Natural killer cell treated with Interleukin-12 subunit alpha and Interleukin-12 subunit beta and Interleukin-15 and Interleukin-18, amount 100 ng/mL, for 72 hours (primary cell): ENCODE results near the gene FMN1. TPM values are rescaled to one million over a fixed set of nuclear protein-coding genes. Genes with fewer than 3 reads are reported as not detected.

ENCODE experiments used
- ATAC-seq, 2 donors: fragments of 150-1000 bp; cut with Tn5 transposase in 1 of 2; sonication (Bioruptor Pico), chemical (Tn5 transposase) in 1 of 2; 2 replicates each; pipeline ENCODE4 v1.10.0; 2021
- DNase-seq: peaks from one replicate; pipeline ENCODE4 v3.0.0; 2022; ENCODE audit warnings: low spot score
- H3K27ac Mint-ChIP-seq, 2 donors: 1 replicate in 1 of 2; 2 replicates in 1 of 2; pipeline ENCODE4 v1.8.0; 2022; ENCODE audit warnings: mixed read lengths in 2 of 2, mild to moderate bottlenecking in 1 of 2, moderate library complexity in 1 of 2
- H3K27me3 Mint-ChIP-seq, 2 donors: 1 replicate in 1 of 2; 2 replicates in 1 of 2; pipeline ENCODE4 v1.8.0; 2022; ENCODE audit warnings: mixed read lengths in 2 of 2
- H3K36me3 Mint-ChIP-seq: one replicate; pipeline ENCODE4 v1.8.0; 2022; ENCODE audit warnings: mixed read lengths
- H3K4me1 Mint-ChIP-seq, 2 donors: 1 replicate in 1 of 2; 2 replicates in 1 of 2; pipeline ENCODE4 v1.8.0; 2022; ENCODE audit warnings: low read depth in 2 of 2, mixed read lengths in 2 of 2, mild to moderate bottlenecking in 1 of 2
- H3K4me3 Mint-ChIP-seq: one replicate; pipeline ENCODE4 v1.8.0; 2022; ENCODE audit warnings: mixed read lengths
- H3K9me3 Mint-ChIP-seq: 2 replicates; pipeline ENCODE4 v1.8.0; 2022; ENCODE audit warnings: mixed read lengths
- total RNA-seq, 2 donors: library from RNA; stranded (reverse); gene quantifications; one replicate each; pipeline ENCODE4 v1.2.3, GENCODE V29; 2022

The FMN1 gene
- 1 to 10 TPM in 1 of 2 donors, under 1 TPM in 1; 0.55 to 2.6 TPM for total RNA-seq

DNA sequence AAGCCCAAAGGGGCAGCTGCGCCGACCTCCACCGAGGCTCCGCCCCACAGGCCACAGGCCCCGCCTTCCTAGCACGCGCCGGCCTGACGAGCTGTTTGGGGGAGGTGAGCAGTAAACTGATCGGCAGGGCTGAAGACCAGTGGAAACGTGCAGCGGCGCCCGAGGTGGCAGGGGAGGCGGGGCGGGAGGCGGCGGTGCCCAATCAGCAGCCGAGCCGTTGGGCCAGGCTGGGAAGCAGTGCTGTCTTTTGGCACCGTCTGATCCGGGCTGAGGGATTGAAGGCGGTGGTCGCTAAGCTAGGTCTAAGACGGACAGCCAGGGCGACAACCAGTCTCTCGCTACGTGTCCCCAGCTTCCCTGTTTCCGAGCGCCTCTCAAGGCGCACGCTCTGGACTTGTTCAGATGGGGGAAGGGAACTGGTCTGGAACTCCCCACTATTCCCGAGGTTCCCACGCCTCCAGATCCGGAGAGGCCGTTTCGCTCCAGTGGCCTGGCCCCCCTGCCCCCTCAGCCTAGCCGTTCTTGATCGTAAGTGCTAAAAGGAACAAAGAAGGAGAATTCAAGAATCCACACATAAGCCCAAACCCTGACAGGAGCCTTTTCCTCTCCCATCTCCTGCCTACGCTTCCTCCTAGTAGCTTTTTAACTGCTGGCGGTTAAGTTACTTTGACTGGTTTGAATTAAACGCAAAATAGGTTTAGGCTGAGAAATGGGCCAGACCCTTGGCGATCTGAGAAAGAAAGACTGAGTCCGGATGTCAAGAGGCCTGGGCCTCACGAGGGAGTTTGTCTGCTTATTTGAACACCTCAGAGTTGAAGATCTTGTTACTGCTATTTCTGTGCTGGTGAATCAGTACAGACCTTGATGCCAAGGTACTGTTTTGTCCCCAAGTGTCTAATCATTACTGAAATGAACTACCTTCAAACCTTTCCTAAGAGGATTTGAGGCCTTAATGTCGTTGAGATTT lies at the start of gene FMN1:
FMN1 (minus strand) TSS at position 11 of the 967 bp plus-strand sequence. CDS start 39,800 bp downstream, outside the sequence.
- DNase-seq (peak; percentile 93), ATAC-seq (peak; percentile 99 to 100)
- Mint-ChIP-seq H3K27ac (no peak within 1 kb of the TSS), H3K27me3 (peaks cover 8 to 15% of the 10 kb centered on the region in 2 donors), H3K36me3 (no peaks in the 10 kb centered on the region), H3K9me3 (no peaks in the 10 kb centered on the region), H3K4me1 (peaks cover 9 to 11% of the 10 kb centered on the region in 2 donors), H3K4me3 (peak within 1 kb of the TSS; percentile 67)

DNA sequence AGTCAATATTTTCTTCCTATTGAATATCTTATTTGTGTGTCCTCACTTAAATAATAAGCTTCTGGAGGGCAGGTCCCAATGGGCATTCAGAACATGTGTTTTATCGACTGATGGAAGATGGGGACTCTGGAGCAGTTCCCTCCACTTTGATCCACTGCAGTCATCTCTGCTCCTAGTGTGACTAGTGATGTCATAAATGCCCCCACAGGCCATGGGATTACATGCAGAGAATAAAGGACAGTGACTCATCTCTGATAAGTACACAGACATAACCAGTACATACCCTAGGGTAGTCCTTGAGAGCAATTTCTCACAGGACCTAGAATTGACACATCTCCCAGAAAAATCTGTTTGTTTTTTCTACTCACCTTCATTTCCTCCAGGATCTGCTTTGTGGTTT lies 49.4 kb upstream of the FMN1 start:
- H3K4me3 Mint-ChIP-seq = no peak overlapping the region
- H3K27me3 Mint-ChIP-seq = peaks cover 9 to 19% of the 10 kb centered on the region in 2 donors
- no peaks in the 10 kb centered on the region for H3K4me1 Mint-ChIP-seq
- DNase-seq (no peak), ATAC-seq (no peak)
- H3K36me3 Mint-ChIP-seq = no peaks in the 10 kb centered on the region
- no peaks in the 10 kb centered on the region for H3K9me3 Mint-ChIP-seq
- H3K27ac Mint-ChIP-seq = no peak overlapping the region

DNA sequence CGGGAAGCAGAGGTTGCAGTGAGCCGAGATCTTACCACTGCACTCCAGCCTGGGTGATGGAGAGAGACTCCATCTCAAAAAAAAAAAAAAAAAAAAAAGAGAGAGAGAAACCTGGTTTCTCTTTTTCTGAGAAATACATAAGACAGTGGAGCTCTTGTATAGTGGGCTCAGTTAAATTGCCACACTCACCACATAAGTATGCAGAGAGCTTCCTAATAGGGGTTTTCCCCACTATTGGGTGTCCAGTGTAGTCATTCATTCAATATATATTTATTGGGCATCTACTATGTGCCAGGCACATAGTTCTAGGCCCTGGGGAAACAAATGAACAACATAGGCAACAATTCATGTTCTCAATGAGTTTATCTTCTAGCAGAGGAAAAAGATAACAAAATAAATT lies 48.9 kb upstream of the FMN1 start:
- H3K4me1 Mint-ChIP-seq = no peaks in the 10 kb centered on the region
- no peaks in the 10 kb centered on the region for H3K36me3 Mint-ChIP-seq
- no peaks in the 10 kb centered on the region for H3K9me3 Mint-ChIP-seq
- H3K27me3 Mint-ChIP-seq = peaks cover 9 to 19% of the 10 kb centered on the region in 2 donors
- H3K4me3 Mint-ChIP-seq = no peak overlapping the region
- ATAC-seq (no peak), DNase-seq (no peak)
- H3K27ac Mint-ChIP-seq = no peak overlapping the region

GRCh38 chr15:33242669-33243191 lies 48.2 kb upstream of the FMN1 start:
- Mint-ChIP-seq H3K27ac (no peak overlapping the region), H3K36me3 (no peaks in the 10 kb centered on the region), H3K9me3 (no peaks in the 10 kb centered on the region), H3K4me1 (no peaks in the 10 kb centered on the region), H3K27me3 (peaks cover 5 to 17% of the 10 kb centered on the region in 2 donors), H3K4me3 (no peak overlapping the region)
- DNase-seq (no peak), ATAC-seq (no peak)

GRCh38 chr15:33242165-33242564 lies 47.7 kb upstream of the FMN1 start:
- Mint-ChIP-seq H3K4me1 (no peaks in the 10 kb centered on the region), H3K27ac (no peak overlapping the region), H3K9me3 (no peaks in the 10 kb centered on the region), H3K27me3 (peaks cover 0 to 14% of the 10 kb centered on the region in 2 donors), H3K4me3 (no peak overlapping the region), H3K36me3 (no peaks in the 10 kb centered on the region)
- ATAC-seq (no peak), DNase-seq (no peak)

GRCh38 chr15:33236841-33237509 lies 42.5 kb upstream of the FMN1 start:
- H3K27ac Mint-ChIP-seq = no peak overlapping the region
- H3K27me3 Mint-ChIP-seq = peaks cover 14 to 29% of the 10 kb centered on the region in 2 donors
- DNase-seq (no peak), ATAC-seq (no peak)
- no peaks in the 10 kb centered on the region for H3K9me3 Mint-ChIP-seq
- H3K36me3 Mint-ChIP-seq = no peaks in the 10 kb centered on the region
- H3K4me1 Mint-ChIP-seq = no peaks in the 10 kb centered on the region
- H3K4me3 Mint-ChIP-seq = no peak overlapping the region

- no peak overlapping the region for H3K27ac Mint-ChIP-seq
- no peak overlapping the region for H3K4me3 Mint-ChIP-seq
- peaks cover 14 to 29% of the 10 kb centered on the region in 2 donors for H3K27me3 Mint-ChIP-seq
- H3K4me1 Mint-ChIP-seq = no peaks in the 10 kb centered on the region
- no peaks in the 10 kb centered on the region for H3K9me3 Mint-ChIP-seq
- DNase-seq (no peak), ATAC-seq (no peak)
- no peaks in the 10 kb centered on the region for H3K36me3 Mint-ChIP-seq
Measured at GRCh38 chr15:33234020-33234461, 39.5 kb upstream of the FMN1 start.

GRCh38 chr15:33226559-33227181 lies 32.2 kb upstream of the FMN1 start:
- Mint-ChIP-seq H3K27me3 (peaks cover 2% of the 10 kb centered on the region in 2 donors), H3K4me1 (peaks cover 6 to 19% of the 10 kb centered on the region in 2 donors), H3K27ac (no peak overlapping the region), H3K4me3 (no peak overlapping the region), H3K9me3 (no peaks in the 10 kb centered on the region), H3K36me3 (no peaks in the 10 kb centered on the region)
- ATAC-seq (peak; percentile 67 to 90), DNase-seq (no peak)

DNA sequence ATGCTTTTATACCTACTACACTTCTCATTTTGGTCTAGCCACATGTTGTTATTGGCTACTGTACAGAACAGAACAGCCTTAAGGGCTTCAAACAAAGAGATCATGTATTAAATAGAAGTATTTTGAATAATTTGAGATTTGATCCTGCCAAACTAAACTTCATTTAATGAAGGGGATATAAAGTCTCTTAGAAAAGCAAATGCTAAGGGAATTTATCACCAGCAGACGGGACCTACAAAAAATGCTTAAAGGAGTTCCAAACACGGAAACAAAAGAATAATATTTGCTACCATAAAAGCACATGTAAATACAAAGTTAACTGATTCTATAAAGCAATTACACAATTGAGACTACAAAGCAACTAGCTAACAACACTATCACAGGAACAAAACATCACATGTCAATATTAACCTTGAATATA lies 23.6 kb upstream of the FMN1 start:
- DNase-seq (no peak), ATAC-seq (no peak)
- no peaks in the 10 kb centered on the region for H3K36me3 Mint-ChIP-seq
- H3K27me3 Mint-ChIP-seq = peaks cover 7% of the 10 kb centered on the region in 2 donors
- H3K4me1 Mint-ChIP-seq = no peaks in the 10 kb centered on the region
- H3K27ac Mint-ChIP-seq = no peak overlapping the region
- H3K9me3 Mint-ChIP-seq = no peaks in the 10 kb centered on the region
- H3K4me3 Mint-ChIP-seq = no peak overlapping the region

GRCh38 chr15:33215941-33216872 lies 21.7 kb upstream of the FMN1 start:
- H3K36me3 Mint-ChIP-seq = no peaks in the 10 kb centered on the region
- no peak overlapping the region for H3K27ac Mint-ChIP-seq
- H3K27me3 Mint-ChIP-seq = peaks cover 0 to under 1% of the 10 kb centered on the region in 2 donors
- no peak overlapping the region for H3K4me3 Mint-ChIP-seq
- DNase-seq (no peak), ATAC-seq (peak in 1 of 2 donors; percentile 32)
- no peaks in the 10 kb centered on the region for H3K4me1 Mint-ChIP-seq
- H3K9me3 Mint-ChIP-seq = no peaks in the 10 kb centered on the region

DNA sequence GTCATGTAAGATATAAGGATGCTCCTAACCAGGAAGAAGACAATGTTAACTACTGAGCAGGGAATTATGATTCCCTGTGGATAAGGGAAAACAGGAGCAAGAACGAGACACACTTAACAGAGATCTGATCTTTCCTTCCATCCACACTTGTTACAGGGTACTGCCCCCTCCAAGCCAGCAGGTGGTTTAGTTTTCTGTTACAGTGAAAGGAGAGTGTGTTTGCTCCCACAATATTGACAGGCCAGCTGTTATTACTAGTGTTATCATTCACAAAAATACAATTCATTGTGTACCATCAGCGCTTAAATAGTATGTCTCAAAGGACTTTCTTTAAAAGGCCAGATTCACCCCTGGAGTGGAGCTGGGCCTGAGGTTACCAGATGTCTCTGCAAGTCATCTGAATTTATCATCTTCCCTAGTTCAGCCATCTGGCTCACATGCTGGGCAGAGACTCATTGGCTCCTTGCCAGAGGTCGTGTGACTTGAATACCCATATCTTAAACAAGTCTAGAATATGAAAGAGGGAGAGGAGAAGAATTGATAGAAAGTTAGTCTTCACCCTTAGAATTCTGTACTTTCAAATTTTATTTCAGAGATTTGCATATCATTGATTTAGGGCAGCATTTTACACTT lies 16.8 kb upstream of the FMN1 start:
- H3K4me1 Mint-ChIP-seq = no peaks in the 10 kb centered on the region
- no peaks in the 10 kb centered on the region for H3K9me3 Mint-ChIP-seq
- H3K27me3 Mint-ChIP-seq = peaks cover 0 to 2% of the 10 kb centered on the region in 2 donors
- H3K36me3 Mint-ChIP-seq = no peaks in the 10 kb centered on the region
- ATAC-seq = no peak
- no peak for DNase-seq
- H3K4me3 Mint-ChIP-seq = no peak overlapping the region
- no peak overlapping the region for H3K27ac Mint-ChIP-seq
